Mesendoderm (in vitro differentiated cells): ENCODE data around the gene FOXP1.

Source experiments
- DNase-seq: peaks from one replicate; pipeline ENCODE4 v3.0.0; 2013
- H2AK5ac ChIP-seq: 2 replicates; pipeline ENCODE4 v1.6.1; 2013; ENCODE audit warnings: low read length, inconsistent platforms
- H2BK120ac ChIP-seq: 2 replicates; pipeline ENCODE4 v1.6.1; 2013; ENCODE audit warnings: low read depth, mild to moderate bottlenecking, low read length, moderate library complexity, mixed read lengths
- H2BK15ac ChIP-seq: replicated peaks from 2 replicates; pipeline ENCODE4 v1.6.1; 2013; ENCODE audit warnings: low read depth, mild to moderate bottlenecking, moderate library complexity
- H2BK5ac ChIP-seq: 2 replicates; pipeline ENCODE4 v1.6.1; 2013; ENCODE audit warnings: low read length, inconsistent platforms
- H3K18ac ChIP-seq: 2 replicates; pipeline ENCODE4 v1.6.1; 2013; ENCODE audit warnings: mild to moderate bottlenecking, low read length, mixed read lengths
- H3K23ac ChIP-seq: one replicate; pipeline ENCODE4 v1.6.1; 2013; ENCODE audit warnings: low read length
- H3K27ac ChIP-seq: 2 replicates; pipeline ENCODE4 v1.5.1; 2013; ENCODE audit warnings: low read depth, mild to moderate bottlenecking, inconsistent platforms, low read length, moderate library complexity
- H3K27me3 ChIP-seq: 2 replicates; pipeline ENCODE4 v1.6.1; 2013; ENCODE audit warnings: low read length, control low read depth, mild to moderate bottlenecking, inconsistent platforms; ENCODE audit not compliant: insufficient read depth, poor library complexity
- H3K36me3 ChIP-seq: 2 replicates; pipeline ENCODE4 v1.6.1; 2013; ENCODE audit warnings: low read length, inconsistent platforms; ENCODE audit not compliant: control insufficient read depth, insufficient read depth
- H3K4ac ChIP-seq: one replicate; pipeline ENCODE4 v1.6.1; 2013; ENCODE audit warnings: low read depth, mild to moderate bottlenecking, low read length, moderate library complexity
- H3K4me1 ChIP-seq: 2 replicates; pipeline ENCODE4 v1.6.1; 2013; ENCODE audit warnings: low read depth, low read length, inconsistent platforms; ENCODE audit not compliant: control insufficient read depth
- H3K4me2 ChIP-seq: 2 replicates; pipeline ENCODE4 v1.6.1; 2013; ENCODE audit warnings: low read length
- H3K4me3 ChIP-seq: 2 replicates; pipeline ENCODE4 v1.5.1; 2013; ENCODE audit warnings: mild to moderate bottlenecking, low read length
- H3K56ac ChIP-seq: one replicate; pipeline ENCODE4 v1.6.1; 2013; ENCODE audit warnings: low read length
- H3K79me1 ChIP-seq: 2 replicates; pipeline ENCODE4 v1.6.1; 2013; ENCODE audit warnings: low read length, inconsistent platforms
- H3K79me2 ChIP-seq: 2 replicates; pipeline ENCODE4 v1.6.1; 2013; ENCODE audit warnings: mild to moderate bottlenecking, low read length; ENCODE audit not compliant: control insufficient read depth, insufficient read depth
- H3K9ac ChIP-seq: 2 replicates; pipeline ENCODE4 v1.6.1; 2013; ENCODE audit warnings: low read length, inconsistent platforms
- H4K5ac ChIP-seq: one replicate; pipeline ENCODE4 v1.6.1; 2013; ENCODE audit warnings: low read length
- H4K8ac ChIP-seq: one replicate; pipeline ENCODE4 v1.6.1; 2013; ENCODE audit warnings: low read depth, mild to moderate bottlenecking, control low read depth, low read length, moderate library complexity
- WGBS: extraction: QIAGEN DNeasy Blood & Tissue Kit; methylation state at CpG from one replicate; pipeline ENCODE4 v1.1.7; 2013; ENCODE audit warnings: low lambda C conversion rate, missing lambda C conversion rate; ENCODE audit not compliant: insufficient coverage; ENCODE audit errors: extremely low coverage; 5-methylcytosine and 5-hydroxymethylcytosine counted together

FOXP1 gene

DNA sequence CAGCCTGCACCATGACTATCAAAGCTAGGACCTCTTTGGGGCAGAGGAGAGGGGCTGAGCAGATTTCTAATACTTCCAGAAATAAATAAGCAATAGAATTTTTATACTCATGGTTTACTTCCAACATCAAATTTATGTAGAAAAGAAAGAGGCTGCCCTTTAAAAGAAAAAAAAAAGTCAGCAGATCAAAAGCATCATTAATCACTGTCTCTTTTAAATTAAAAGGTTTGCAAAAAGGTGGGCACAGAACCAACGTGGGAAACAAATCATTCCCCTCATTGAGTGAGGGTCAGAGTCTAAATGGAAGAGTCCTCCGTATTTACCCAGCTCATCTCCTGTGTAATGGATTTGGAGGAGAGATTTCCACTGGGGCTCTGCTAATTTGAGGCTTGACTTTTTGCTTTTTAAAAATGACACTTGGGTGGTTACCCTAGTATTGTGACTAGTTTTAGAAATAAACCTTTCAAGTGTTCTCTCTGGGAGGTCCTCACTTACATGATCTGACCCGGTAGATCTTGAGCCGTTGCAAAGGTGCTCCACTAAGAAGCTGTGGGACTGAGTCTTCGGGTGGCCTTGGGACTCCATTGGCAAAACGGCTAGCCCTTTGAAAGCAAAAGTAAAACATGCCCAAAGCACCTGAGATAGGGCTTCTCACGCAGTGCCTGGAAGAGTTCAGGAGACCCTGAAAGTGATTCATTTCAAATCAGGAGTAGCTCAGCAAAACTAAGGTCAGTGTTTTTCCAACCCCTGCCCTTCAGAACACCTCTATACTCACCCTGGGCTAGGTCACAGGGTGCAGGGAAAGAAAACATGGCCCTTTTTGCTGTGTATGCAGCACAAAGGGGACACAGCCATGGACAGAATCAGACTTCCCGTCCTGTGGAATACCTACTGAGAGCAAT is 320.9 kb downstream of the FOXP1 start:
- Histone ChIP-seq H3K4ac (no peak overlapping the region), H3K18ac (no peak overlapping the region), H3K23ac (no peak overlapping the region), H3K4me3 (no peak overlapping the region), H3K27me3 (no peaks in the 10 kb centered on the region), H3K56ac (no peak overlapping the region), H2BK5ac (no peak overlapping the region), H3K4me2 (no peak overlapping the region), H3K4me1 (no peaks in the 10 kb centered on the region), H2BK15ac (no peak overlapping the region), H3K9ac (no peak overlapping the region), H2AK5ac (no peak overlapping the region), H4K5ac (no peak overlapping the region), H3K27ac (no peak overlapping the region), H3K79me1 (no peaks in the 10 kb centered on the region), H2BK120ac (no peak overlapping the region), H3K79me2 (no peaks in the 10 kb centered on the region), H4K8ac (no peak overlapping the region), H3K36me3 (no peaks in the 10 kb centered on the region)
- DNase-seq: no peak
- WGBS: no CpG with 5 or more reads among the region's 8 CpGs

DNA sequence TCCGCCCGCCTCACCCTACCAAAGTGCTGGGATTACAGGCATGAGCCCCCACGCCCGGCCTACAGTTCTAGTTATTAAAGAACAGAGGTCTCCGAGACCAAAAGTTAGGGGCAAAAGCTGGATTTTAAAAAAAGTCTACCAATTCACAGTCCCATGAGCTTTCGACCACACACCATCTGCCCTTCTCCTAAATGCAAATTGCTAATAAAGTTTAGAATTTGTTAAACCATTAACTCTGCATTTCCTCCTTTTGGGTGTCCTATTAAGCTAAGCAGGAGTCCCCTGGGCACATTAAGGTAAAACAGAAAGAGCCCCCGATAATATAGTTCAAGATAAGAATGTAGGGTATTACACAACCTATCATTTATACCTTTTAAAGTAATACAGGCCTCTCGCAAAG is 322.7 kb downstream of the FOXP1 start:
- no peak for DNase-seq
- Histone ChIP-seq H2BK5ac (no peak overlapping the region), H2BK120ac (no peak overlapping the region), H3K4me2 (no peak overlapping the region), H3K27ac (no peak overlapping the region), H3K56ac (no peak overlapping the region), H2BK15ac (no peak overlapping the region), H3K4ac (no peak overlapping the region), H3K79me1 (no peaks in the 10 kb centered on the region), H3K18ac (no peak overlapping the region), H4K8ac (no peak overlapping the region), H2AK5ac (no peak overlapping the region), H3K4me3 (no peak overlapping the region), H3K79me2 (no peaks in the 10 kb centered on the region), H4K5ac (no peak overlapping the region), H3K27me3 (no peaks in the 10 kb centered on the region), H3K36me3 (no peaks in the 10 kb centered on the region), H3K9ac (no peak overlapping the region), H3K4me1 (no peaks in the 10 kb centered on the region), H3K23ac (no peak overlapping the region)
- no CpG with 5 or more reads among the region's 8 CpGs for WGBS

DNA sequence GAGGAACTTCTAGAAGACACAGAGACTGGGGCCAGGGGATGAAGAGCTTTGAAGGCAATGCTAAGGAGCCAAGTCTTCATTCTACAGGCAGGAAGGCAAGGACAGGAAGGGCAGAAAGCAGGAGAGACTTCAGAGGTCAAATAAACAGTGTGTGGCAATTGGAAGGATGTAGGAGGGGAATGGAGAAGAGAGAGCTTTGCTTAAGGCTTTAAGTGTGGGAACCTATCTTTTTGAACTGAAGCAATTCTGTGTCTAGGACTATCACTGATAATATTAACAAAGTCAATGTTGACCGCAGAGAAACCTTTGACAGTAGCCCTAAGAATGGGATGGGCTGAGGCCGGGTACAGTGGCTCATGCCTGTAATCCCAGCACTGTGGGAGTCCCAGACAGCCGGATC is 325.0 kb downstream of the FOXP1 start:
- H4K8ac ChIP-seq: no peak overlapping the region
- no peak overlapping the region for H3K4me3 ChIP-seq
- no peak overlapping the region for H4K5ac ChIP-seq
- no peak for DNase-seq
- H2AK5ac ChIP-seq: no peak overlapping the region
- no peaks in the 10 kb centered on the region for H3K27me3 ChIP-seq
- no peak overlapping the region for H3K4me2 ChIP-seq
- H3K9ac ChIP-seq: no peak overlapping the region
- H3K27ac ChIP-seq: no peak overlapping the region
- no peak overlapping the region for H2BK120ac ChIP-seq
- peaks cover 3% of the 10 kb centered on the region for H3K4me1 ChIP-seq
- no peak overlapping the region for H3K18ac ChIP-seq
- no peak overlapping the region for H3K4ac ChIP-seq
- H2BK15ac ChIP-seq: no peak overlapping the region
- no peaks in the 10 kb centered on the region for H3K79me1 ChIP-seq
- no peak overlapping the region for H3K56ac ChIP-seq
- no peaks in the 10 kb centered on the region for H3K79me2 ChIP-seq
- no peaks in the 10 kb centered on the region for H3K36me3 ChIP-seq
- H3K23ac ChIP-seq: no peak overlapping the region
- H2BK5ac ChIP-seq: no peak overlapping the region
- WGBS: no CpG with 5 or more reads among the region's 3 CpGs

DNA sequence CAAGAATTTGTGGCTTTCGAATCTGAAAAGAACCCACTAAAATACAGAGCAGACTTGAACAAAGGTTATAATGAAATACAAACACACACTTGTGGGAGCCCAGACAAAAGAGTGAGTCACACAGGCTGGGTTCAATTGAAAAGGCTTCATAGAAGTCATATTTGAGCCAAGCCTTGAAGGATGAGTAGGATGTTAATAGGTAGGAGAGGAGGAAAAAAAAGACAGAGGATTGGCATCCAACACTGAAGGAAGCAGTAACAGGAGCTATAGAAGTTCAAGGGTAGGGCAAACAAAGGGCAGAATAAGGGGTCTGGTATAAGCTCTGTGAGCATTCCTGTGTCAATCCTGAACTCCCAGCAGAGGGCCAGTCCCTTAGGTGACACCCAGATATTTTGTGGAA is 325.4 kb downstream of the FOXP1 start:
- Histone ChIP-seq H3K79me2 (no peaks in the 10 kb centered on the region), H2BK5ac (no peak overlapping the region), H2BK120ac (no peak overlapping the region), H2BK15ac (no peak overlapping the region), H3K27me3 (no peaks in the 10 kb centered on the region), H2AK5ac (no peak overlapping the region), H3K4me2 (no peak overlapping the region), H3K79me1 (no peaks in the 10 kb centered on the region), H3K9ac (no peak overlapping the region), H4K5ac (no peak overlapping the region), H3K18ac (no peak overlapping the region), H3K4me3 (no peak overlapping the region), H4K8ac (no peak overlapping the region), H3K36me3 (no peaks in the 10 kb centered on the region), H3K23ac (no peak overlapping the region), H3K27ac (no peak overlapping the region), H3K4ac (no peak overlapping the region), H3K56ac (no peak overlapping the region), H3K4me1 (peaks cover 3% of the 10 kb centered on the region)
- no peak for DNase-seq
- WGBS: no CpG with 5 or more reads among the region's 1 CpG

DNA sequence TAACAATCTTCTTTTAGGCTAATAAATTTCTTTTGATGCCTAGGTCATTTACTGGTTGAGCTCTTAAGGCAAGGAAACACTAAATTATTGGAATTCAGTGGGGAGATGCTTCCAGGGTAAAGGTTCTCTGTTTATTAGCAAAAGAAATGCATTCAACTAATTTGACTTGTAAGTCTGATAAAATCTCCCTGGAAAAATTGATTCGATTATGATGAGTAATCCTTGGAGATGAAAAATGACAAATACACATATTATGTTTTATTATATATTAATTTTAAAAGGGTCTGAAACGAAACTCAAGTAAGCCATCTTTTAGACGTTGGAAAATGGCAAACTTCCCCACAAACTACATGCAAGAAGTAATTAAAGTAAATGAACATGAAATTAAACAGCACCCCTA is 328.0 kb downstream of the FOXP1 start:
- Histone ChIP-seq H3K4me1 (peaks cover 3% of the 10 kb centered on the region), H3K56ac (no peak overlapping the region), H3K79me2 (no peaks in the 10 kb centered on the region), H3K36me3 (no peaks in the 10 kb centered on the region), H3K23ac (no peak overlapping the region), H3K4ac (no peak overlapping the region), H3K79me1 (no peaks in the 10 kb centered on the region), H3K4me3 (no peak overlapping the region), H2BK15ac (no peak overlapping the region), H4K5ac (no peak overlapping the region), H3K27ac (no peak overlapping the region), H3K18ac (no peak overlapping the region), H2AK5ac (no peak overlapping the region), H2BK120ac (no peak overlapping the region), H3K4me2 (no peak overlapping the region), H4K8ac (no peak overlapping the region), H3K27me3 (no peaks in the 10 kb centered on the region), H3K9ac (no peak overlapping the region), H2BK5ac (no peak overlapping the region)
- no CpG with 5 or more reads among the region's 3 CpGs for WGBS
- no peak for DNase-seq
